Measurements from ENCODE around the gene RAB3GAP2.

DNA sequence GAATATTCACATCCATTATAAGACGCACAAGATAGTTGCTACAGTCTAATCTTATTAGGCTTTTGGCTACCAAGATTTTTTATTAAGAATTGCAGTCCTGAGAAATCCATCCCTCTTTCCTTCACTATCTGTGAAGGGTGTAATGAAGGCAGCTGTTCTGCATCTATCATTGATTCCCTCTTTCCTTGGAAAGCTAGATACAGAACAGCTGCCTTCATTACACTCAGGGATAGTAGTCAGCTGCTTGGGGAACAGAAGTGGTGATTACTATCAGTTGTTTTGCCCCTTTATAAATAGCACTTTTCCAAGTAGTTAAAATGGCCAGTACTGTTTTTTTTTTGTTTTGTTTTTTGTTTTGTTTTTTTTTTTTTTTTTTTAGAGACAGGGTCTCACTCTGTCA lies 108.1 kb downstream of the RAB3GAP2 start:
- TF ChIP-seq POLR2A (IDR thresholded peaks at IDR 0.05; ENCODE audit: low read length) (no peak), GATA1 (IDR thresholded peaks at IDR 0.05; ENCODE audit: low read depth, low read length) (no peak)

Data from erythroblast (primary cell).